Hypothalamus (tissue), 51 donors: ENCODE results near the gene MON1A.
A peak's percentile ranks its signal among the peaks of the same experiment; 100 is the strongest.
"Not testable (repeated sequence)": the region's sequence is repeated elsewhere in the genome, so short reads cannot be mapped to it uniquely, and the experiment has no call there.

Source experiments
- DNase-seq, 51 donors: peaks; one replicate each; lab custom pipeline; 2025; lab: John Stamatoyannopoulos, UW

MON1A gene

GRCh38 chr3:49917806-49918590 is 11.6 kb downstream of the MON1A start:
- not testable (repeated sequence) for DNase-seq

- DNase-seq: no peak
Measured at GRCh38 chr3:49916686-49917085, 12.9 kb downstream of the MON1A start.

GRCh38 chr3:49914906-49915305 is 14.7 kb downstream of the MON1A start:
- DNase-seq: no peak

- peak in 19 of 51 donors; percentile 6 to 59 (median 23) for DNase-seq
Measured at GRCh38 chr3:49912881-49913281, 16.7 kb downstream of the MON1A start.

- DNase-seq: no peak
Measured at GRCh38 chr3:49911611-49912010, 18.0 kb downstream of the MON1A start.

- DNase-seq: no peak
Measured at GRCh38 chr3:49911124-49911420, 18.5 kb downstream of the MON1A start.

- no peak for DNase-seq
Measured at GRCh38 chr3:49910409-49911123, 19.0 kb downstream of the MON1A start.

GRCh38 chr3:49908373-49909199 is 21.0 kb downstream of the MON1A start:
- no peak for DNase-seq

GRCh38 chr3:49906073-49906743 is 23.4 kb downstream of the MON1A start:
- peak in 20 of 51 donors; percentile 3 to 48 (median 18) for DNase-seq

GRCh38 chr3:49904448-49904847 is 25.2 kb downstream of the MON1A start:
- not testable (repeated sequence) for DNase-seq

- DNase-seq: peak in 1 of 51 donors; percentile 12
Measured at GRCh38 chr3:49903451-49904424, 25.9 kb downstream of the MON1A start, which contains the start of gene MST1R. Gene MST1R (minus strand): TSS chr3:49903873. CDS start chr3:49903609, 264 bp downstream.

GRCh38 chr3:49902511-49903345 is 26.9 kb downstream of the MON1A start:
- DNase-seq: no peak

- no peak for DNase-seq
Measured at GRCh38 chr3:49901366-49902339, 28.0 kb downstream of the MON1A start.

- peak in 8 of 51 donors; percentile 7 to 64 (median 22) for DNase-seq
Measured at GRCh38 chr3:49900491-49901153, 29.0 kb downstream of the MON1A start.

- DNase-seq: no peak
Measured at GRCh38 chr3:49899815-49900214, 29.8 kb downstream of the MON1A start.

GRCh38 chr3:49898991-49899390 is 30.6 kb downstream of the MON1A start:
- DNase-seq: no peak

GRCh38 chr3:49896345-49896744 is 33.3 kb downstream of the MON1A start:
- peak in 1 of 51 donors; percentile 28 for DNase-seq
